ENCODE measurements around the gene GPLD1.

The GPLD1 gene

DNA sequence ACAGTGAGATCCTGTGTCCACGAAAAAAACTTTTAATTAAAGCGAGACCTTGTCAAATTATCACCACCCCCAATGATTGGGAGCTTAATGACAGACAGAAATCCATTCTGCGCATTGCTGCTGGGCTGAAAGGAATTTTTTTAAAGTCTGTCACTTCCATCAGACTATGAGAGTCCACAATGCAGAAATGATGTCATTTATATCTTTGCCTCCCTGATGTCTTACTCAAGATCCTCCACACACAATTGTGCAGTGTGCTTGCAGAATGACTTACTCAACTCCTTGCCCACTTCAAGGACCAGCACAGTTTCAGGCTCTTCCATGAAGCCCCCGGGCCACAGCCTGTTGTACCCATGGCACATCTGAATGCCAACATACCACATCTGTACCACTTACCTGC, 41.0 kb downstream of the GPLD1 start:
- H3K79me2 ChIP-seq (ENCODE audit: insufficient read depth, low read length), result no peaks in the 10 kb centered on the region
- no peaks in the 10 kb centered on the region for H3K9me3 ChIP-seq (ENCODE audit: insufficient read depth, low read length)
- H3F3A ChIP-seq (ENCODE audit: insufficient read depth), result no peaks in the 10 kb centered on the region
- H3K27me3 ChIP-seq (ENCODE audit: low read length), result no peaks in the 10 kb centered on the region
- no peak overlapping the region for H3K27ac ChIP-seq (ENCODE audit: low read depth, low read length)
- no peak overlapping the region for H3K9ac ChIP-seq (ENCODE audit: low read length)
- H3K4me3 ChIP-seq (ENCODE audit: insufficient read depth, low read length, poor library complexity, severe bottlenecking), result no peak overlapping the region
- no peaks in the 10 kb centered on the region for H3K36me3 ChIP-seq (ENCODE audit: low read length)
- H3K4me2 ChIP-seq (ENCODE audit: low read depth, low read length, poor library complexity, severe bottlenecking), result no peak overlapping the region
- no peaks in the 10 kb centered on the region for H4K20me1 ChIP-seq (ENCODE audit: low read depth, low read length)
- H3K9me2 ChIP-seq (replicated peaks; ENCODE audit: insufficient read depth, low read length), result no peaks in the 10 kb centered on the region
- no peak overlapping the region for H2AFZ ChIP-seq (ENCODE audit: low read depth, low read length, severe bottlenecking)
- TF ChIP-seq CTCF (IDR thresholded peaks at IDR 0.05; ENCODE audit: insufficient read depth, low read length, poor library complexity, severe bottlenecking) (no peak), EZH2phosphoT487 (conservative IDR thresholded peaks at IDR 0.05; ENCODE audit: low read length) (no peak)

DNA sequence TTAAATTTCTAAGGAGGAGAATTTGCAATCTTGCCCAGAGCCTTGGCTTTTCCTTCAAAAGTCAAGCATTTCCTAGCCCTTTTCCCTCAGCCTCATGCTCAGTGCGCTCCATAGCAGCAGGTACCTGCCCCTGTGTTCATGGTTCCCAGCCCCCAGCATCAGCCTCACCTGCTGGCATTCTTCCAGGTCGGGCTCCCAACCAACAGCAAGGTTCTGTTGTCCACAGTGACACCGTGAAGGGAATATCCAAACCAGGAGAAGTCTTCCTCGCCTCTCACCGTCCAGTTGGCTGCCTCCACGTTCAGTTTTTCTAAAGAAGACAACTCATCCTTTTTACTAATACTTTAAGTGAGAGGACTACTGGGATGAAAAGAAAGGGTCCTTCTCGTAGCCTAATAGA, 42.7 kb downstream of the GPLD1 start:
- Histone ChIP-seq H3K9me3 (ENCODE audit: insufficient read depth, low read length) (no peaks in the 10 kb centered on the region), H3K79me2 (ENCODE audit: insufficient read depth, low read length) (no peaks in the 10 kb centered on the region), H3K36me3 (ENCODE audit: low read length) (no peaks in the 10 kb centered on the region), H3K9me2 (replicated peaks; ENCODE audit: insufficient read depth, low read length) (no peaks in the 10 kb centered on the region), H3K27ac (ENCODE audit: low read depth, low read length) (no peak overlapping the region), H3K27me3 (ENCODE audit: low read length) (no peaks in the 10 kb centered on the region), H4K20me1 (ENCODE audit: low read depth, low read length) (no peaks in the 10 kb centered on the region), H3K9ac (ENCODE audit: low read length) (no peak overlapping the region), H3K4me2 (ENCODE audit: low read depth, low read length, poor library complexity, severe bottlenecking) (no peak overlapping the region), H3K4me3 (ENCODE audit: insufficient read depth, low read length, poor library complexity, severe bottlenecking) (no peak overlapping the region), H3F3A (ENCODE audit: insufficient read depth) (no peaks in the 10 kb centered on the region), H2AFZ (ENCODE audit: low read depth, low read length, severe bottlenecking) (no peak overlapping the region)
- TF ChIP-seq CTCF (IDR thresholded peaks at IDR 0.05; ENCODE audit: insufficient read depth, low read length, poor library complexity, severe bottlenecking), result no peak

GRCh38 chr6:24445704-24446103, 43.7 kb downstream of the GPLD1 start:
- Histone ChIP-seq H3F3A (ENCODE audit: insufficient read depth) (no peaks in the 10 kb centered on the region), H3K36me3 (ENCODE audit: low read length) (no peaks in the 10 kb centered on the region), H3K27ac (ENCODE audit: low read depth, low read length) (no peak overlapping the region), H4K20me1 (ENCODE audit: low read depth, low read length) (no peaks in the 10 kb centered on the region), H3K4me3 (ENCODE audit: insufficient read depth, low read length, poor library complexity, severe bottlenecking) (no peak overlapping the region), H2AFZ (ENCODE audit: low read depth, low read length, severe bottlenecking) (no peak overlapping the region), H3K9me2 (replicated peaks; ENCODE audit: insufficient read depth, low read length) (no peaks in the 10 kb centered on the region), H3K9me3 (ENCODE audit: insufficient read depth, low read length) (no peaks in the 10 kb centered on the region), H3K79me2 (ENCODE audit: insufficient read depth, low read length) (no peaks in the 10 kb centered on the region), H3K4me2 (ENCODE audit: low read depth, low read length, poor library complexity, severe bottlenecking) (no peak overlapping the region), H3K27me3 (ENCODE audit: low read length) (no peaks in the 10 kb centered on the region), H3K9ac (ENCODE audit: low read length) (no peak overlapping the region)
- TF ChIP-seq EZH2phosphoT487 (conservative IDR thresholded peaks at IDR 0.05; ENCODE audit: low read length) (no peak), CTCF (IDR thresholded peaks at IDR 0.05; ENCODE audit: insufficient read depth, low read length, poor library complexity, severe bottlenecking) (no peak)

- Histone ChIP-seq H3K27ac (ENCODE audit: low read depth, low read length) (no peak overlapping the region), H3K4me2 (ENCODE audit: low read depth, low read length, poor library complexity, severe bottlenecking) (no peak overlapping the region), H3K27me3 (ENCODE audit: low read length) (no peaks in the 10 kb centered on the region), H4K20me1 (ENCODE audit: low read depth, low read length) (no peaks in the 10 kb centered on the region), H3K9me3 (ENCODE audit: insufficient read depth, low read length) (no peaks in the 10 kb centered on the region), H3F3A (ENCODE audit: insufficient read depth) (no peaks in the 10 kb centered on the region), H3K36me3 (ENCODE audit: low read length) (no peaks in the 10 kb centered on the region), H3K9ac (ENCODE audit: low read length) (no peak overlapping the region), H2AFZ (ENCODE audit: low read depth, low read length, severe bottlenecking) (no peak overlapping the region), H3K9me2 (replicated peaks; ENCODE audit: insufficient read depth, low read length) (no peaks in the 10 kb centered on the region), H3K4me3 (ENCODE audit: insufficient read depth, low read length, poor library complexity, severe bottlenecking) (no peak overlapping the region), H3K79me2 (ENCODE audit: insufficient read depth, low read length) (no peaks in the 10 kb centered on the region)
- TF ChIP-seq EZH2phosphoT487 (conservative IDR thresholded peaks at IDR 0.05; ENCODE audit: low read length) (no peak), CTCF (IDR thresholded peaks at IDR 0.05; ENCODE audit: insufficient read depth, low read length, poor library complexity, severe bottlenecking) (no peak)
Measured at GRCh38 chr6:24444588-24444987, 44.8 kb downstream of the GPLD1 start.

Measured in SU-DHL-6 (cell line).